HUDEP-2 (cell line): Measurements from ENCODE around the gene EFCAB5.
A peak's percentile ranks its signal among the peaks of the same experiment; 100 is the strongest.
"Not testable (repeated sequence)": the region's sequence is repeated elsewhere in the genome, so short reads cannot be mapped to it uniquely, and the experiment has no call there.

Experiments used
- DNase-seq, 76 experiments: peaks; one replicate each; lab custom pipeline; 2025; ENCODE audit not compliant: unreplicated experiment in 76 of 76; lab: John Stamatoyannopoulos, UW

Gene EFCAB5

DNA sequence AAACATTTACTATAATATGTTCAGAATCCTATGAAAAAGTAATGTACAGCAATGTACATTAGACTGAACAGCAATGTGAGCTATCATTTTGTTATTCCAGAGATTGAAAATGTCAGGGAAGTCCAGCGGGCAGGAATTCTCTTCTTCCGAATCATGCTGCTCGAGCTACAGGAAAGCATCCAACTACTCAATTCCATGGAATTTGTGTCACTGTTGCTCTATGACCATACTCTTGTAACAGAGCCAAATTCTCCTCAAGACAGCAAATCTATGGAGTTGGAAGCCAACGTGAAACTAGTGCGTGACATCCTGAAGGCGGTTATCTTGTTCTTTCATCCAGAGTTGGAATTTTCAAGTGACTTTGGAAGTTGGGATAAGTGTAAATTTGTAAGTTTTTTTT lies 150.3 kb downstream of the EFCAB5 start:
- DNase-seq = no peak

DNA sequence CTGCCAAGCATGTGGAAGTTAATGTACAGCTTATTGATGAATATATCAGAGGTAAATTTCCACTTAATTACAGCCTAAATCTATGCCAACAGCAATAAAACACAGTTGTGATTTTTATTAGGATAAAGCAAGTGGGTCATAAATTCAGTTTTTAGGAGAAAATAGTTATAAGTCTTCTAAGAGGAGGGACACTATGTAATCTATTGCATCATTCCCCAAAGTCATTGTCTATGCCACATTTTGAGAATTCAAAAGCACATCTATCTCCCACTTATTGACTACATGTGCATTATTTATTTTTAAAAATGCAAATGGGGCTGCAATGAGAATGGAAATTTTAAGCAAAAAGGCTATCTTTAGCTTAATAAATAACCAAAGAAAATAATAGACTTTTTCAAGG lies 151.5 kb downstream of the EFCAB5 start:
- DNase-seq = no peak

DNA sequence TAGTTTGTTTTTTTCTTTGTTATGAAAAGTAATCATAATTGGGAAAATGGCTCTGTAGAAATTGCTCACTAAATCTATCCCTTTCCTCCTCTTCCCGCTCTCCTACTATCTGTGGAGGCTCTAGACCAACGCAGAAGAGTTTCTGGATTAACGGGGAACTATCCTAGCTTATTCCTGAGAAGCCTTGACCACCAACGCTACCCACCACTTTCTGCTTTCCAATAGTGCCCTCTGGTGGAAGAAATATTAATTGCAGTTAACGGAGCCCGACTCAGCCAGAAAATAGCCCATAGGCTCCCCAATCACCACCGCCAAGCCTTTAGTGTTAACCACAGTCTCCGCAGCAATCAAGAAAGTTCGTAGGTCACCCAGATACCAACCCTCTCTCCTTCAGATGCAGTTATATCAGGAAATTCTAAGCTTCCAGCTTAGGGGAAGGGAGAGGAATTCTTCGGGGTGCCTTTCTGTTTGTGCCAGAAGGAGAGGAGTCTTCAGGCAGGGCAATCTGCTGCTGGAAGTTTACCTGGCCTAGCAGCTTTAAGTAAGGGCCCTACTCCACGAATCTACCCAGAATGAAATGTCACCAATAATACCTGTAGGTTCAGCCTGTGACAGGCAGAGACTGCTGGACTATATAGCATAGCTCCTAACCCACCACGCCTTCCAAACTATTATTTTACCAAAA lies 152.2 kb downstream of the EFCAB5 start:
- peak in 41 of 76 experiments; percentile 2 to 78 (median 33) for DNase-seq

DNA sequence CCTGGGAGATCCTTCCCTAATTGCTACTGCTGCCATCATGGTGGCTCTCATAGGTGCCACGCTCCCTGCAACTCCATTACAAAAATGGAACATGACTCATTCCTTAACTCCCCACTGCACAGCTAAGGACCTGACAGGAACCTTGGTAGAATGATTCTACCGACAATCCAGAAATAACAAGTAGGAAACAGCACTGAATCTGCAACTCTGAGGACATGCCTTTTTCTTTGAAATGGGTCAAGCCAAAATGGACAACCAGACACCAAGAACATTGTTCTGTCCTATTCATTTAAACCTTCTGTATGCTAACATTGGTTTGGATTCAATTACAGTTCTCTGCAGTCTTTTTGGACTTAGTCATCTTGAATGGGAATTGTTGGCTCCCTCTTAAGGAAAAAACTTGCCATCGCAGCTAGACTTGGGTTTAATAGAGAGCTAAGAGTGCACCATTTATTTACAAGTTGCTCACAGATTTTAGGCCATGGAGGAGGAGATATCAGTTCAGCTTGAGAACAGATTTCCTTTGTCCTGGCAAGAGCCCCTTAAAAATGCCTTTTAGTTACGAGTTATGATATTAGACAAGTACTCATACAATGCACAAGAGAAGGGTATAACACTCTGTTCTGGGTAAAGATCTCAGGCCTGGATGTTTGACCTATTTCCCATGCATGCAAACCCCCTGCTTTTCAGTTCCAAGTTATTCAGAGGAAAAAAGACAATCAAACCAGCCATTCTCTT lies 154.2 kb downstream of the EFCAB5 start:
- DNase-seq = peak in 19 of 76 experiments; percentile 4 to 38 (median 18)

DNA sequence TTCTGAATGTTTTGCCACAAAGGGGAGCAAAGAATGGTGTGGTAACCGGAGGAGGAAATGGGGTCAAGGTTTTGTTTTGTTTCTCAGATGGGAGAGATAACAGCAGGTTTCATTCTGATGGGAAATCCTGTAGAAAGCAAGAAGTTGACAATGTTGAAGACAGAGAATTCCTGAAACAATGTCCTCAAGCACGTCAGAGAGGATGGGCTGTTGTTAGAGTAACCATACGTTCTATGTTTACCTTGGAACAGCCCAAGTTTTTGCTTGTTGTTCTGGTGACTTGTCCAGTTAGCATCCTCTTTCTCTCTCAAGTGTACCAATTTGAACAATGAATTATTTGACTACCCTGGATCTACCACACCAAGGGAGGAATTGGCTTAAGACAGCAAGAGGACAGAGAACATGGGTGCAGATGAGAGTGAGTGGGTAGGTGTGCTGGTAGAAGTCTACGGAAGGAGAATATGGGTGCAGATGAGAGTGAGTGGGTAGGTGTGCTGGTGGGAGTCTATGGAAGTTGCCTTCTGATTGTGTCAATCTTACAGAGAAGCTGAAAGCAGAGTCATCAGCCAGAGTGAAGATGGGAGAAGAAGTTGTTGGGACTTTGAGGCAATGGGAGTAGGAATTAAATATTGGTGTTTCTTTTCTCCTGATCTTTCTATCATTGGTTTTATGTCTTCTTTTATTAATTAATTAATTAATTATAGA lies 160.4 kb downstream of the EFCAB5 start:
- no peak for DNase-seq

DNA sequence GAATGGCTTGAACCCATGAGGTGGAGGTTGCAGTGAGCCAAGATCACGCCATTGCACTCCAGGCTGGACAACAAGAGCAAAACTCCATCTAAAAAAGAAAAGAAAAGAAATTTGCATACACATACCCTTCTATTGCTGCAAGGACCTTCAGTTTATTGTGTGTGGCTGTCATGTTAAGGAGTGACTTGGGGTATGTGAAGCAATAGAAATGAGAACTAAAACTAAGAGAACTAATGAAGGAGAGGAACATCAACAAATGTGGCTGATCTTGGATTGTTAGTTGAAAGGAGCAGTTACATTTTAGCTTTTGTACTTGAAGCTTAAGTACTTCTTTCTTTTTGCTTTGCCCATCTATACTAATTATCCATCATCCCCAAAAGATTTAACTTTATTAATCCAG lies 162.5 kb downstream of the EFCAB5 start:
- DNase-seq = no peak

DNA sequence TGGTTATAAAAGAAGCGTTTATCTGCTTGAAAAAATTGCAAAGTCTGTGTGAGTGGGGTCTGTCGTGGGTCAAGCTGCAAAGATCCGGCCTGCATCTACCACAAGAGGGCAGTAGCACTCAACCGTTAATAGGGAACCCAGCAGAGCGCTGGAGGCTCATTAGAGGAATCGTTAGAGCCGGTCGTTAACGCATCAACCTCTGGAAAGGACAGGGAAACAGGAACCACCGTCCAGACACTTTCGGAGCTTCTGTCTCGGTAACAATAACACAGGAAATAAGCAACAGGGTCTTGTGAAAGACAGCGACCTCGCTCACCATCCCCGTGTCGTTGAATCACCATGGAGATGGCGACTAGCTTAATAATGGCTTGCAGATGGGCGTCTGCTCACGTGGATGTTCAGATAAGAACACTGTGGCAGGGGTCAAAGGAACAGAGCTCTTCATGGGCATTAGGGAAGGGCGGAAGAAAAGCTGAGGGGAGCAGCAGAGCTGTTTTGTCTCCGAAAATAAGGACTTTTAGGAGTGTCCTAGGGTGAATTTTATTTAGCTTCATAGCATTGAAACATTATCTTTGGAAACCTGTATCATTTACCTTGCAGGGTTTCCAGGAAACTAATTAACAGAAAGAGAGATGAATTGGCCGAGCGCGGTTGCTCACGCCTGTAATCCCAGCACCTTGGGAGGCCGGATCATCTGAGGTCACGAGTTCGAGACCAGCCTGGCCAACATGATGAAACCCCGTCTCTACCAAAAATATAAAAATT lies 163.3 kb downstream of the EFCAB5 start:
- peak in 73 of 76 experiments; percentile 13 to 87 (median 62) for DNase-seq

DNA sequence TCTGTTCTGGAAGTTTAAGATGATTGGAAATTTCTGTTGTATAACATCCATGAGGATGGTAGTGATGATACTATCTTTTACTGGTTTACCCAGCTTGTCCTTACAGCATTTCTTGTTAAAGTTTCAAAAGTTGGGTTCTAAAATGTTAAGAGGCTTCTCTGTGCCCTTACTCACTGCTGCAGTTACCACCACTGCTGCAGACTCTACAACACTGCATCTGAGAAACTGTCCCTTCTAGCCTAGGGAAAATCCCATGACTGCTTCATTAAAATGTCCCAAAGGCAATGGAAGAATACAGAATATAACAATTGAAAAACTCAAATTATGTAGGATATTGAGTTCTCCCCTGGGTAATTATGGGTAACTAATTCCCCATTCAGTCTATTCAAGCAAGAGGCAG lies 171.4 kb downstream of the EFCAB5 start:
- DNase-seq = no peak

DNA sequence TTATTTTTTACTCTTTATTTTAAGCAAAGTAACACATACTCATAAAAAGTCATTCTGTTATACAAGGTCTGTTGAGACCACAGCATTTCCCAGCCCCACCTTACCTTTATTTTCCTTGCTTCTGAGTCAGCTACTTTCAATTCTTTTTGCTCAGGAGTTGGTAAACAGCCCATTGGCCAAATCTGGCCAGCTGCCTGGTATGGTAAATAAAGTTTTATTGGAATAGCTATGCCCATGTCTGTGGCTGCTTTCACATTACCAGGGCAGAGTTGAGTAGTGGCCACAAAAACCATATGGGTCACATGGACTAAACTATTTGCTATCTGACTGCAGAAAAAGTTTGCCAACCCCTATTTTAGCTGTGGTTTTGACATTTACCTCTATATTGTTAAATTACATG lies 171.8 kb downstream of the EFCAB5 start:
- DNase-seq = no peak

DNA sequence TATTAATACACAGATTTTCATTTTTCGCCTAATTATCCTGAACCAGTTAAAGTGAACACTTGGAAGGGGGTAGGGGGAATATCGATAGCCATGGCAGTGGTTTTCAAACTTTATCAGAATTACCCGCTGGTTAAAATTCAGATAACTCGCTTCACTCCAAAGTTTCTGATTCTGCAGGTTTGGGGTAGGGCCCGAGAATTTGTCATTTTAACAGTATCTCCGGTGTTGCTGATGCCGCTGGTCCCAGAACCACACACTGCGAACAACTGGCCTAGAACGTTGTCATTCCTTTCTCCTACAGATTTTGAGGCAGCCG lies 174.9 kb downstream of the EFCAB5 start:
- DNase-seq = no peak

DNA sequence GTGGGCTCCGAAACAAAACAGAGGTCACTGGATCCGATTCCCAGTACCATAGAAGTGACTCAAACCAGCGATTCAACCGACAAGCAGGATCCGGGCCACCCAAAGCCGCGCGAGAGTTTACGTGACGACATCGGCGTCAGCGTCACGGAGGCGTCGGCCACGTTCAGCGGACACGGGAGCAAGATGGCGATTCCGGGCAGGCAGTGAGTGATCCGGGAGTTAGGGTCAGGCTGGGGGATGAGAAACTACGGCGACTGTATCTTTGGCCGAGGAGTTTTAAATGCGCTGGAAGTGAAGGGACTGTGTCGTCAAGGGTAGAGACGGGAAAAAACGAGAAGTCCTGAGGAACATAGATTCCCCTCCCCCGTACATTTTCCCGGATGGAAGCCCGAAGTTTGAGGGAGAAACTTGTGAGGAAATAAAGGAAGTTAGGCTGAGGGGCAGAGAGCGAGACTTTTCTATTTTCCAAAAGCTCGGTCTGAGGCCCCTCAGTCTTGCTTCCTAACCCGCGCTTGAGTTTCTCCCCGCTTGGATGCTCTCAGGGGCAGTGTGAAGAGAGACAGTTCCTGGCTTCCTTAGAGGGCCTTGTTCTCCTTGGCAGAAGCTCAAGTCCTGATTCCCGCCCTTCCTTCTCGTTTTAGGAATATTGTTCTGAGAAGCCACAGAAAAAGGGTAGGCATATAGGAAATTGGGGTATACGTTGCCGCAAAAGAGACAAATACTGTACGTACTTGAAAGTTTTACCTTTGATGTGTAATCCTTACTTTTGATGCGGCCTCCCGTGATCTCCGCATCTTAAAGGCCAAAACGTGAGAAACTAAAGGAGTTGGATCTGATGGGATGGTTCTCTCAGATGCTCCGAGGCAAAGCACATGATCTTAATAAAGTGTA lies 175.5 kb downstream of the EFCAB5 start, which contains the start of gene NSRP1:
TSS of gene NSRP1 (plus strand) at position 156 of the 891 bp plus-strand sequence. CDS start at position 184, 28 bp downstream.
- peak in 74 of 76 experiments; percentile 48 to 93 (median 85) for DNase-seq

DNA sequence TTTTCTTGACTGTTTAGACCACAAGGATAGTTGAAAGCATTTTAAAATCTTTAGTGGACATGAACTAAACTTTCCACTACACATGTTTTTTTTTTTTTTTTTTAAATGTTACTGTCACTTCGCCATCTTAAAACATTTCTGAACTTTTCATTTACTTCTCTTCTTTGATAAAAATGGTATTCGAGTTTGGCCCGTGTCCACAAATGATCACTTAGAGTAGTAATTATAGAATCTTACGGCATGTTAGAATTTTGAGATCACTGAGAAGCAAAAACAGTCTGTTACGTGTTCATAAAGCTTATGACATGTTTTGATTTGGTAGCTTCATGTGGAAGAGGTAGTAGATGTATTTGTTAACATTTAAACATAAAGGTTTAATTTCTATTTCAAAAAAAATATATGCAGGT lies 176.2 kb downstream of the EFCAB5 start:
- DNase-seq = peak in 1 of 76 experiments; percentile 7

DNA sequence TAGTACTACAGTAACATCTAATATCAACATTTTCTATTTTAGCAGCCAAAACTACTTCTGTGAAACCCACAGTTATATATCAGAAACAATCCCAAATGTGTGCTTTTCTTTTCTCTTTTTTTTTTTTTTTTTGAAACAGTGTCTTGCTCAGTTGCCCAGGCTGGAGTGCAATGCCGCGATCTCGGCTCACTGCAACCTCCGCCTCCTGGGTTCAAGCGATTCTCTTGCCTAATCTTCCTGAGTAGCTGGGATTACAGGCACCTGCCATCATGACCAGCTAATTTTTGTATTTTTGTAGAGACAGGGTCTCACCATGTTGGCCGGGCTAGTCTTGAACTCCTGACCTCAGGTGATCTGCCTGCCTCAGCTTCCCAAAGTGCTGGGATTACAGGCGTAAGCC lies 177.2 kb downstream of the EFCAB5 start:
- DNase-seq = not testable (repeated sequence)

DNA sequence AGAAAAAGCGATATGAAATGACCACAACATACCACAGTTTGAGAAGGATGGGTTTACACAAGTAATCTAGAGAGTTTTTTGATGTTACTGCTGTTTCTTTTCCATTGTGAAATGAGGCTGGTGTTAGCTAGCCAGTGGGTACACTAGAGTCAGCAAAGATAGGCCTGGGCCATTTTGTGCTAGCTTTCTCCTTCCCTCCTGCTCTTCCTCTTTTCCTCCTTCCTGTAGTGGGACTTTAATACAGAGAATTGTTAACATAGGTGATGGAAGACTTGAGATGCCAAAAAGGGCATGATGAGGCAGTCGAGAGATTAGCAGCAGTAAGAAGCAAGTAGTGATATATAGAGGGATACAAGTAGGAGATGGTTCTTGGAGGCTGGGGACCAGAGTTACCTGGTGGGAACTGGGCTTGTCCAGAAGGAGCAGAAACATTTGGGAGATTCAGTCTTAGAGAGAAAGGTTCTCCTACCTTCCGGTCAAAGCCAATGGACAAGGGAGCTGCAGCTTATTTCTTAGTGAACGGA lies 182.9 kb downstream of the EFCAB5 start:
- DNase-seq = no peak

DNA sequence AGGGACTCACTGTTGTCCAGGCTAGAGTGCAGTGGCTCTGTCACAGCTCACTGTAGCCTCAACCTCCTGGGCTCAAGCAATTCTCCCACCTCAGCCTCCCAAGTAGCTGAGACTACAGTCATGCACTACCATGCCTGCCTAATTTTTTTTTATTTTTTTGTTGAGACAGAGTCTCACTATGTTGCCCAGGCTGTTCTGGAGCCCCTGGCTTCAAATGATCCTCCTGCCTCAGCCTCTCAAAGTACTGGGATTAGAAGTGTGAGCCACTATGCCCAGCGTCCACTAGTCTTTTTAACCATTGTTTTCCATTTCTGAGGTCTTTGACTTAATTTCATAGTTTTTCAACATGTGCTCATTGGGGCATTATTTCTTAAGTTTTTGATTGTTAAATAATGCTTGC lies 188.7 kb downstream of the EFCAB5 start:
- no peak for DNase-seq

DNA sequence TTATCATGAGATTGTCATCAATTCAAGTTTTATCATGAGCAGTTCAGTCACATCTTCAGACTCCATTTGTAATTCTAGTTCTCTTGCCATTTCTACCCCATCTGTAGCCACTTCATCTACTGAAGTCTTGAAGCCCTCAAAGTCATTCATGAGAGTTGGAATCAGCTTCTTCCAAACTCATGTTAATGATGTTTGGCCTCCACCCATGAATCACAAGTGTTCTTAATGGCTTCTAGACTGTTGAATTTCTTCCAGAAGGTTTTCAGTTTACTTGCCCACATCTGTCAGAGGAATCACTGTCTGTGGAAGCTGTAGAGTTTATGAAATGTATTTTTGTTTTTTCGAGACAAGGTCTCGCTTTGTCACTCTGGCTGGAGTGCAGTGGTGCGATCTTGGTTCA lies 191.2 kb downstream of the EFCAB5 start:
- no peak for DNase-seq

DNA sequence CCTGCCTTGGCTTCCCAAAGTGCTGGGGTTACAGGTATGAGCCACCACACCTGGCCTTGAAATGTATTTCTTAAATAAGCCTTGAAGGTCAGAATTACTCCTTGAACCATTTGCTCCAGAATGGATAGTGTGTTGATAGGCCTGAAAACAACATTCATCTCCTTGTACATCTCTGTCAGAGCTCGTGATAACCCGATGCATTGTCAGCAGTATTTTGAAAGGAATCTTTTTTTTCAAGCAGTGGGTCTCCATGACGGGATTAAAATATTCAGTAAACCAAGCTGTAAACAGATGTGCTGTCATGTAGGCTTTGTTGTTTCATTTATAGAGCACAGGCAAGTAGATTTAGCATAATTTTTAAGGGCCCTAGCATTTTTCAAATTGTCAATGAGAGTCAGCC lies 191.8 kb downstream of the EFCAB5 start:
- no peak for DNase-seq

DNA sequence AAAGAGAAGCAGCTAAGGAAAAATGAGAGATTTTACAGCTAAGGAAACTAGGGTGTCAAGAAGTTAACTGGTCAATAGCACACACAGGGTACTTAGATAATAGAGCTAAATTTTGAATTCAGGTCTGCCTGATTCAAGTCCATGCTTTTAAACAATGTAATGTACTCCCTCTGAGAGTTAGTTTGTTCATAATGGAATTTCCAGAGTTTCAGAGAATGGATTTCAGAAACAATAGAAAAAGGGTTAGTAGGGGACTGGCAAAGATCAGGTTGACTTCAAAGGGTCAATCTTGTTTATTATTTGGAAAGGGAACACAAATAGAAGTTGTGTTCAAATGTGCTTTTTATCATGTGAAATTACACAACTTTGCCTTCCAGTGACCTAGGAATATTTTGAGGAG lies 193.1 kb downstream of the EFCAB5 start:
- DNase-seq = no peak

DNA sequence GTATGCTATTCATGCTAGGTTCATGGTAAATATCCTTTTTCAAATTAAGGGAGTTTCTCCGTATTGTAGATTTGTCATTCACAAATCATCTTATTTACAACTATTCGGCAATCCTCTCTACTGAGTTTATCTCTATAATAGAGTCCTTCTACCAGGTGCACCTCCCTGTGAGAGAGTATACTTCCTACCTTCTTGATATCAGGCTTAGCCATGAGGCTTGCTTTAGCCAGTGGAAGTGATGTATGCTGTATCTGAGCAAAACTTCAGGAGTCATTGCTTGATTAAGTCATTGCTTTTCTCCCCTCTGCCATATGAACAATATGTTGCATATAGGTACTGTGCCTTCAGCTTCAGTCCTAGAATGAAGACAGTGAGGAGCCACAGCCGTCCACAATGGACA lies 195.7 kb downstream of the EFCAB5 start:
- DNase-seq = peak in 1 of 76 experiments; percentile 21

DNA sequence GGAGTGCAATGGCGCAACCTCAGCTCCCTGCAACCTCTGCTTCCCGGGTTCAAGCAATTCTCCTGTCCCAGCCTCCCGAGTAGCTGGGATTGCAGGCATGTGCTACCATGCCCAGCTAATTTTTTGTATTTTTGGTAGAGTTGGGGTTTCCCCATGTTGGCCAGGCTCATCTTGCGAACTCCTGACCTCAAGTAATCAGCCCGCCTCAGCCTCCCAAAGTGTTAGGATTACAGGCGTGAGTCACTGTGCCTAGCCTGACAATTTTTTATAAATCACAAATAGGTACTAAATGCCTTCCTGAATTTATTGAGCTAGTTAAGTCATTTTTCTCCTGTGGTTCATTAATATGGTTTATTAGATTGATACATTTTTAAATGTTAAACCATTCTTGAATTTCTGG lies 206.4 kb downstream of the EFCAB5 start:
- DNase-seq = peak in 1 of 76 experiments; percentile 5
